ENCODE results near the gene ABI2.
A peak's percentile ranks its signal among the peaks of the same experiment; 100 is the strongest.
"Not testable (repeated sequence)": the region's sequence is repeated elsewhere in the genome, so short reads cannot be mapped to it uniquely, and the experiment has no call there.

The ABI2 gene

DNA sequence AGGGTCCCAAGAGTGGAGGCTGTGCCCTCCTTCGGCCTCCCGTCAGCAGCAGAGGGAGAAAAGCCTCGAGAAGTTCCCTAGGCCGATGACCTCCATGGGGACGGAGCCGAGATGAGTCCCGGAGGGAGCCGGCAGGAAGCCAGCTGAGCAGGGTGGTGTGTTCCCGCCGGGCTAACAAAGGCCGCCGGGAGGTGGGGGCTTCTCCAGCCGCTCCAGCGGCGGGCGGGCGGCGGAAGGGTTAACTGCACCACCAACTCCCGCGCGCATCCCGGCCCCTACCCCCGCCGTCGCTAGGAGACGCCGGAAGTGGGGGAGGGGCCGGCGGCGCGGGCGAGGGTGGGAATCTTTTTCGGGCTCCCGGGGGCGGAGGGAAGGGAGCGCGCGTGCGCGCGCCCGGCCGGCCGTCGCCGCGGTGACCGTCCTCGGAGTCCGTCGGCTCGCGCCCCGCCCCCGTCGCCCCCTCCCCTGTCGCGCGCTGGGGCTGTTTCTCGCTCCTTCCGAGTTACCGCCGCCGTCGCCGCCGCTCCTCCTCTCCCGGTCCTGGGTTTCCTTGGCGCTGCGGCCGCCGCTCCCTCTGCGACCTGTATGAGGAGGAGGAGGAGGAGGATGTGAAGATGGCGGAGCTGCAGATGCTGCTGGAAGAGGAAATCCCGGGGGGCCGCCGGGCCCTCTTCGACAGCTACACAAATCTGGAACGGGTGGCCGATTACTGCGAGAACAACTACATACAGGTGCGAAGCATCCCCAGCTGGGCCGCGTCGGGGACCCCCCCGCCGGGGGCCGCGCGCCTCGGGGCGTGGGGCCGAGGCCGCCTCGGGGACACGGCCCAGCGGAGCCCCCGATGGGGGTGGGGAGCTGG, at the start of gene ABI2:
TSS of gene ABI2 (plus strand) at position 494 of the 859 bp plus-strand sequence. CDS start at position 615, 121 bp downstream.
- DNase-seq = peak; percentile 28 to 92 (median 79)

DNA sequence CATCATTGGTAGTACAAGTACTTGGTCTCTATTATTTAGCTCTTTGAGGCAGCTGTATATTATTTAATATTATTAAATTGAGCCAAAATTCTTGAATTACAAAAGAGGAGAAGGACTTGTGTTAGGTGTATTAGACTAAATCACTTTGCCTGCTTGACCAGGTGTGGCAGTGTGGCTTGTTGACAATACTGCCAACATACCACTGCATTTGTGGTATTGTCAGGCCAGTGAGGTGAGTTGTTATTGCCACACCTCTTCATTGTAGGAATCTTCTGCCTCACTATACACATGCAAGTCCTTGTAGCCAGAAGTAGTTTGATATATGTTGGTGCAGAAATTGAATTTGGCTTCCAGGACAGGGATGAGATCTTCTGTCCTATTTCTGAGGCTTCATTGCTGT, 48.9 kb upstream of the ABI2 start:
- no peak for DNase-seq

DNA sequence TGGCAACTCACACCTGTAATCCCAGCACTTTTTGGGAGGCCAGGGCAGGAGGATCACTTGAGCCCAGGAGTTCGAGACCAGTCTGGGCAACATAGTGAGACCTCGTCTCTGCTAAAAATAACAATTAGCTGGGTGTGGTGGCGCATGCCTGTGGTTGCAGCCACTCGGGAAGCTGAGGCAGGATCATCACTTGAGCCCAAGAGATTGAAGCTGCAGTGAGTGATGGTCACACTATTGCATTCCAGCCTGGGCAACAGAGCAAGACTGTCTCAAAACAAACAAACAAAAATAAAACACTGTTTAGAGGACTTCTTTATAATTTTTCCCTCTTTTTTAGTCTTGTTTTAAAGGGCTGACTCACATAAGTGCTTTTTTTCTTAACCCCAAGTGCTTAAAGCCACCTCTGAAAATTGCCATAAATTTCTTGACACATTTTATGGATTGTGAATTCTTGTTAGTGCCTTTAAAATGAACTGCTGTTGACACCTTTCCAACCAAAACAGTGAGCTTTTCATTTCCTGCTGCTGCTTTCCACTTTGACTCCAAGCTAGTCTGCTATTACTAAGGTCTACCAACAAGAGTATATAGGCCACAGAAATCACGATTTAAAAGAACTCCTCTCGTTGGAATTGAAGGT, 47.6 kb upstream of the ABI2 start:
- no peak for DNase-seq

DNA sequence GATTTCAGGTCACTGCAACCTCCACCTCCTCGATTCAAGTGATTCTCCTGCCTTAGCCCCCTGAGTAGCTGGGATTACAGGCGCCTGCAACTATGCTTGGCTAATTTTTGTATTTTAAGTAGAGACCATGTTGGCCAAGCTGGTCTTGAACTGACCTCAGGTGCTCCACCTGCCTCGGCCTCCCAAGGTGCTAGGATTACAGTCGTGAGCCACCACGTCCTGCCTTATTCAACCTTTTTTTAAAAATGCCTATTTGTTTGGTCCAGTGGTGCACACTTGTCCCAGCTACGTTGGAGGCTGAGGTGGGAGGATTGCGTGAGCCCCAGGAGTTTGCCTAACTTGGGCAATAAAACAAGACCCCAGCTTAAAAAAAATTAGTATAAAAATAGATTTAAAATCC, 46.1 kb upstream of the ABI2 start:
- DNase-seq = no peak

DNA sequence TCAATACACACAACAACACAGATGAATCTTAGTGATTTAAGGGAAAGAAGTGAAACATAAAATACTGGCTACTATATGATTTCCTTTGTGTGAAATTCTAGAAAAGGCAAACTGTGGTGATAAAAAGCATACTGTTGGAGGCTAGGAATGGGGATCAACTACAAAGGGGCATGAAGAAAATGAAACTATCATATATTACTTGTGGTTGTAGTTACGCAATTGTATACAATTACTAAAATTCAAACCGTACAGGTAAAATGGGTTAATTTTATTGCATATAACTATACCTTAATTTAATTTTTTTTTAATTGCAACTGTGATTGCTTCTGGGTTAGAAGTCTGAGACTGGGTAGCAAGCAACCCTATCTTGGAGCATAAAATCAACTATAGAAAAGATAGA, 41.7 kb upstream of the ABI2 start:
- DNase-seq = no peak

DNA sequence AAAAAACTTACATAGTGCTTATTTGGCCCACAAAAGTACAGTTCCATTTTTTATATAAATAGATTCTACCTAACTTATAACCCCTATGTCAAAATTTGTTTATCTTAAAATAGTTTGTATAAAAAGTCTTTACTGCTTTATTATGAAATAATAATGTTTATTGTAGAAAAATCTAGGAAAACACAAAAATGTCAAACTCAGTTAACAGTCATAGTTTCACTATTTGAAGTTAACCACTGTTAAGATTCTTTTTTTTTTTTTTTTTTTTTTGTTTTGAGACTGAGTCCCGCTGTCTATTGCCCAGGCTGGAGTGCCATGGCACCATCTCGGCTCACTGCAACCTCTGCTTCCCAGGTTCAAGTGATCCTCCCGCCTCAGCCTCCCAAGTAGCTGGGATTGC, 26.5 kb upstream of the ABI2 start:
- no peak for DNase-seq

DNA sequence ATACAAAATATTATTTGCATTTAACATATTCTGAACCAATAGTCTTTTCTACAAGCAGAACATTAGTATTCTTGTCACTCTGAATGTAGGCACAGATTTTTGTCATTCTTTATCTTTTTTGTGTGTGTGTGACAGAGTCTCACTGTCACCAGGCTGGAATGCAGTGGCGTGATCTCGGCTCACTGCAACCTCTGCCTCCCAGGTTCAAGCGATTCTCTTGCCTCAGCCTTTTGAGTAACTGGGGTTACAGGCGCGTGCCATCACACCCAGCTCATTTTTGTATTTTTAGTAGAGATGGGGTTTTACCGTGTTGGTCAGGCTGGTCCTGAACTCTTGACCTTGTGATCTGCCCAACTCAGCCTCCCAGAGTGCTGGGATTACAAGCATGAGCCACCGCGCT, 25.6 kb upstream of the ABI2 start:
- DNase-seq = not testable (repeated sequence)

DNA sequence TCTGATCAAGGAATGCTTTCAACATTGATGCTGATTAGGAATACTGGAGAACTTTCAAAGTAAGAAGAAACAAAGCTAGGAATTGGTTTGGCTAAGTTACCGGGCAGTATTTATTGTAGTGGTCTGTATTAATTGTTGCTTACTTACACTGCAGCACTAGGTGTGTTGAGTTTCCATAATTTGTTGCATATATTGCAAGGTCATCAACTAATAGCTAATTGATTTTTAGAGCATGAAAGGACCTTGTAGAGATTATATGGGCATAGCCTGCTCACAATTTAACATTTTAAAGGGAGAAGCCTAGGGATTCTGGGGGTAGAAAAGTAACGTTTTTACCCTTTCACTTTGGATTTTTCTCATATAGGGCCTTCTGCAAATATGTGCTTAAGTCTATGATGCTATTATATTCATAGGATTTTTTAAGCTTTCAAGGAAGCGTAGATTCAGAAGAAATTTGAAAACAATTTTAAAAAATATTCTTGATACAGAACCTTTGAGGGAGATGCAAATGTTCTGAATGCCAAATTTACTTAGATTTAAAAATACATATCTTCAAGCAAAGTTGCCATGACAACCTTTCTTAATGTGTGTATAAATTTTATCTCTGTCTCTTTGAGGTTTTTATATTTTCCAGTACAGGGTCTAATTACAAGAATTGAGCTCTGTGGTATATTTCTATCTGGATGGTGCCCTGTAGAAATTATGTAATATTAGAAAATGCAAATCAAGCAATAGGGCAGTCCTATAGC, 17.3 kb upstream of the ABI2 start:
- DNase-seq = no peak

DNA sequence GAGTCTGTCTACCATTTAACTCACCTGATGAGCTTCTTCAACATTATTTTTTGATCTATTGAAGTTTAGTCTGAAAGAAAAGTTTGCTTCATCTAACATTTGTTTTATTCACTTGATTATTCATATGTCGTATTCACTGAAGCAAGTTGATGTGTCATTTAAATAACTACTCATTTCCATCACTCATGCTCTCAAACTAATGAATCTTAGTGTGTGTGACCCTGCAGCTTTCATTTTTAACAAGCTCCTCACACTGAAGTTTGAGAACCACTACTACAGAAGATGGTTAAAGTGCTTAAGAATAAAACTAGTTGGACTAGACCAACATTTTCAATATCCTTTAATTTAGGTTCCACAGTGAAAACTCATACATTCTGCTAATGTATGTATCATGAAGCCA, 1.8 kb upstream of the ABI2 start:
- DNase-seq = no peak

DNA sequence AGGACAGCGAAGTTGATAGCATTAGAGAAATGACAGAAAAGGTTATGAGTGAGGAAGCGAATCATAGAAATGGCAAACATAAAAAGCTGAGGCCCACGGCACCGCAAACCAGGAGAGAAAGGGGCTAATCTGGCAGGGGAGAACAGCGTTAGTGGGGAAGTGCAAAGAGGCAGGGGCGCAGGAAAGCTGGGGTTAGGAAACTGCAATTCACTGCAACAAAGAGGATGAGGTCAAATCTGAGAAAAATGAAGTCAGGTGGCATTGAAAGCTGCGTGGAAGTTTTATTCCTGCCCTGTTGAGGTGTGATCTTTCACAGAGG, 653 bp upstream of the ABI2 start:
- peak in 4 of 56 donors; percentile 32 to 70 (median 41) for DNase-seq

DNA sequence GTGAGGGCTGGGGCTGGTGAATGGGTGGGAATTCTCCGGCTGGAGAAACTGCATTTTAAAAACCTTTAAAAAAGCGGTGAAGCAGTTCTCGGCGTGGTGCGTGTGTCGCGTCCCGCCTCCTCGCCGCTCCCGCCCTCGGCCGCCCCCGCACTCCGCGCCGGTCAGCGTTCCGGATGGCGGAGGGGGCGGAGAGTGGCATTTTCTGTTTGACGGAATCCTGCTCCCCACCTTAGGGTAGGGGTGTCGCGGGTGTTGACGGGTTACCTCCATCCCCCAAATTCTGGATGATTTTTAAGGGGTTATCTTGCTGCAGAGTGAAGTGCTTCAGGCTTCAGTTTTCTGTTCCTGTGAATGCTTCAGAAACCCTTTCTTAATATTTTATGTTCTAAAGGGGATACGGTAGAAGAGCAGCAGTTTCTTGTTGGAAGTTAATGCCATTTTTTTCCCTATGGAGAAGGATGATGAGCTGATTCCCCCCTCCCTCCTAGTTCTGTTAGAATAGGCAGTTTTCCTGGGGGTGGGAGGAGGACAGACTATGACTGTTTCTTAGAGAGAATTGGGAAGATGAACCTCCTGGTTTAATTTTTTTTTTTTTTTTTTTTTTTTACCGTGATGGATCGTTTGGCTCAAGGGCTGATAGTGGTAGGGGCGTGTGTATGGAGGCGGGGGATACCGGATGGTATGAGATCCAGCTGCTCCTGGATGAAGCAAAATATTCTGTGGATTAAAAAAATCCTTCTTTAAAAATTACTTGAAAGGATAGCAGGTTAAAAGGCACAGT, 756 bp downstream of the ABI2 start:
- peak in 33 of 56 donors; percentile 7 to 71 (median 38) for DNase-seq

DNA sequence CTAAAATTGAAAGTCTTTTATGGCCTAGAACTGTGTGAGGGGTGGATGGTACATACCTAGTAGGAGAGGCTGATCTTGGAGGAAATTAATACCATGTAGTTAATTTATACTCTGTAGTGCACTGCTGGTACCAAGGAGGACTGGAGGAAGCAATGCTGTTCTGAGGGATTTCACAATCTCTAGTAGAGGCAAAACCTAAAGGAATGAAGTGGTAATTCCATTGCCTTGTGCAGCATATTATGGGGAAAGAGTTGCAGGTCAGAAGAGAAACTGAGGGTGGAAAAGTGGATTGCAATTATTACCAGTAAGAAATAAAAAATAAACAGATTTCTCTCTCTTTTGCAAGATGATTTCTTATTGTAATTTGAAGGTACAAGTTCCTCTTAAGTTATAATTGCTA, 2.2 kb downstream of the ABI2 start:
- no peak for DNase-seq

DNA sequence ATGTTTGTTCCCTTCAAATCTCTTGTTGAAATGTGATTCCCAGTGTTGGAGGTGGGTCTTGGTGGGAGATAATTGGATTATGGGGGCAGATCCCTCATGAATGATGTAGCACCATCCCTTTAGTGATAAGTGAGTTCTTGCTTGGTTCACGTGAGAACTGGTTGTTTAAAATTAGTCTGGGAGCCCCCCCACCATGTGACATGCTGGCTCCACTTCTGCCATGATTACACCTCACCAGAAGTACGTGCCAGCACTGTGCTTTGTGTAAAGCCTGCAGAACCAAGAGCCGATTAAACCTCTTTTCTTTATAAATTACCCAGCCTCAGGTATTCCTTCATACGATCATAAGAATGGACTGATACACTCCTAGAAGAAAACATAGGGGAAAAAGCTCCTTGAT, 10.1 kb downstream of the ABI2 start:
- DNase-seq = no peak

DNA sequence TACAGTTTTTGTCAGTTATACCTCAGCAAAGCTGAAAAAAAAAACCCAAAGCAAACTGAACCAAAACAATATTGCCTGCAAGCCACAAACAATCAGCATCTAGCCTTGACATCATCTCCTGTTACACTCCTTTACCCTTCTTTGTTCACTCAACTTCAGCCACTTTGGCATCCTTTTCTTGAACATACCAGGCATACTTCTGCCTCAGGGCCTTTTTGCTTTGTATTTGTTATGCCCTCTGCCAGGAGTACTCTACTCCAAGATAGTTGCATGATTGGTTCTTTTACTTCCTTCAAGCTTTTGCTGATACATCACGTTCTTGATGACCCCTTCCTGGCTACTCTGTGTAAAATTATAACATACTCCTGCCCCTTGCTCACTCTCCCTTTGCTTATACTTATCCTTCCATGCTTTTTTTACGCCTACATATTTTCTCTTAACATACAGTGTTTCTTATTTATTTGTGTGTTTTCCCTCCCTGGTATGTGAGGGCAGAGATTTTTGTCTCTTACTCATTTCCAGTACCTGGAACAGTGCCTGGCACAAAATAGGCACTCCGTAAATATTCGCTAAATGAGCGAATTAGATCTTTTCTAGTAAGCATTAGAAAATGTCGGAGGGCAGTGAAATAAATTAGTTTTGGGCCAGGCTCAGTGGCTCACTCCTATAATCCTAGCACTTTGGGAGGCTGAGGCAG, 12.7 kb downstream of the ABI2 start:
- no peak for DNase-seq

DNA sequence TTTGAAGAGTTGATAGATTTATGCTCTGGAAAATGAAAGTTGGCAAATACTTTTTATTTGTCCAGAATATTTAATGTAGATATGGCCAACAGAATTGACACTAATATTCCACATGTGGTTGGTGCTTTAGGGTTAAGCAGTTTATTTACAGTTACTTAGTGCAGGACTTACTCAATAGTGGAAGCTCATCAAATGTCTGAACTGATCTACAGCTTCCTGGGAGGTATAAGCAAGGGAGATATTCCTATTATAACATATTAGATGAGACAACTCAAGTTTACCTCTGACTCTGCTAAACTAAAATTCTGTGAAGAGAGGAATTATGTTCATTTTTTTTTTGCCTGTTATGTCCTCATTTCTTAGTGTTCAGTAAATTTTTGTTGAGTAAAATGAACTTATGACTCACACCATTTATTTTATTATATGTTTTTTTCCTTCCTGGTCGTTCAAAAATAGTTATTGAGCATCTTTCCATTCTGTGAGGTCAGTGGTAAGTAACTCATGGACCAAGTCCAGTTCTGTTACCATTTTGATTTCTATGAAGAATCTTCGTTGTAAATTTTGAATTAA, 13.6 kb downstream of the ABI2 start:
- no peak for DNase-seq

DNA sequence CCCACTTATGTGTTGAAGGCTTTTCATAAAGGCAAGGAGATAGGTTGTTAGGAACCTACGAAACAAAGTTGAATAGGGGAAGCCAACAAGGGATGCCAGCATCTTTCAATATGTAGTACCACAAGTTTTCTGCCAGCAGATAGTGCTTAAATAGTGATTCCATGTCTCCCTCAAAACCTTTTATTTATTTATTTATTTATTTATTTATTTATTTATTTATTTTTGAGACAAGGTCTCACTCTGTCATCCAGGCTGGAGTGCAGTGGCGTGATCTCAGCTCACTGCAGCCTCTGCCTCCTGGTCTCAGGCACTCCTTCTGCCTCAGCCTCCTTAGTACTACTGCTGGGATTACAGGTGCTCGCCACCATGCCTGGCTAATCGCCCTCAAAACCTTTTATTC, 14.2 kb downstream of the ABI2 start:
- not testable (repeated sequence) for DNase-seq

DNA sequence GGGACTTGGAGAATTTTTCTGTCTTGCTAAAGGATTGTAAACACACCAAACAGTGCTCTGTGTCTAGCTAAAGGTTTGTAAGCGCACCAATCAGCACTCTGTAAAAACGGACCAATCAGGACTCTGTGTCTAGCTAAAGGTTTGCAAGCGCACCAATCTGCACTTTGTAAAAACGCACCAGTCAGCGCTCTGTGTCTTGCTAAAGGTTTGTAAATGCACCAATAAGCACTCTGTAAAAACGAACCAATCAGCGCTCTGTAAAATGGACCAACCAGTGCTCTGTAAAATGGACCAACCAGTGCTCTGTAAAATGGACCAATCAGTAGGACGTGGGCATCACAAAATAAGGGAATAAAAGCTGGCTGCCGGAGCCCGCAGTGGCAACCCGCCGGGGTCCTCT, 16.5 kb downstream of the ABI2 start:
- no peak for DNase-seq

DNA sequence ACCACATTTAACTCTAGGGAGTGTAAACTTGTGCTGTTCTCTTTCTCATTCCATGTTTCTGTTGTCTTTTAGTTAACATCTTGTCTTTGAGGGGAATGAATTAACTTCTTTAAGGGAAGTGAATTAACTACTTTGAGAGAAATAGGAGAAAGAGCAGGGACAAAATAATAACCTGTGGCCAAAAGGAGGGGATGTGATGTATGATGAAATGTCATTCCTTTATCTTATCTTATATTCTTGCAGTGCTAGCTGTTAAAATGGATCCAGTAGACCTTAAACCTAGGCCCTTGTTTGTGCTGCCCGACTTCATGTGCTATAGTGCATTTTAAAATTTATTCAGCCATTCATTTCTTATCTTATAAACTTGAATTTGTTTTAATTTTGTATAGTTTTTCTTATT, 18.4 kb downstream of the ABI2 start:
- no peak for DNase-seq

DNA sequence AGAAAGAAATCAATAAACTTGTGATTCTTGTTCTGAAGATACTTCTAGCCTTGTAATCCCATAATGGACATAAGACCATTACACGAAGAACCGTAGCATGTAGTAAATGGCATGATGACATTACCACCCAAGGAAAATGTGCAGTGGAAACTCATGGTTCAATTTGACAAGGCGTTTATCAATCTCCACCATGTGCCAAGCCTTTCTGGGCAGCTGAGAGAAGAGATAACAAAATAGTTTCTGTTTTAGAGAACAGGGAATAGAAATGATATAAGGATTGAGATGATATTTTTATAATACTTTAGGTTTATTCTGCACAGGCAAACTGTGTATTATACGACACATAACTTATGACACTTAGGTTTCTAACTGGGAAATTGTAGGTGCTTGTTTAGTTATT, 19.2 kb downstream of the ABI2 start:
- no peak for DNase-seq

DNA sequence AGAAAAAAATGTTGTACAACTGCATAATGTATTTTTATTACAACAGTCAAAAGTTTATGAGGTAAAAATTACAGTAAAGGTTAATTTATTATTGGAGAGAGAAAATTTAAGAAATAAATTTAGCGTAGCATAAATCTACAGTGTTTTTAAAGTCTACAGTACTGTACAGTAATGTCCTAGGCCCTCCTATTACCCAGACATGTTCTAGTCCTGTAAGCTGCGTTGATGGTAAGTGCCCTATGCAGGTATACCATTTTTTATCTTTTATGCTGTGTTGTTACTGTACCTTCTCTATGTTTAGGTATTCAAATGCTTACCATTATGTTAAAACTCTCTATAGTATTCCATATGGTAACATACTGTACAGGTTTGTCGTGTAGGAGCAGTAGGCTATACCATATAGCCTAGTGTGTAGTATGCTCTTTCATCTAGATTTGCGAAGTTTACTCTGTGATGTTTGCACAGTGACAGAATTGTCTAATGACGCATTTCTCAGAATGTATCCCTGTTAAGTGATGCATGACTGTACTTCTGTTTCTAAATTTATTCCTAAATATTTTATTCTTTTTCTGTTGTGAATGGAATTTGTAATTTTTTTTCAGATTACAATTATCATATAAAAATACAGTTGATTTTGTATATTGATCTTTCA, 24.5 kb downstream of the ABI2 start:
- DNase-seq = no peak
